Right kidney (tissue), 1 donor: ENCODE data around the gene CPNE9.
A peak's percentile ranks its signal among the peaks of the same experiment; 100 is the strongest.
"Not testable (repeated sequence)": the region's sequence is repeated elsewhere in the genome, so short reads cannot be mapped to it uniquely, and the experiment has no call there.

Experiments
- DNase-seq: peaks from one replicate; pipeline ENCODE4 v3.0.0-alpha.2; 2016

The CPNE9 gene

DNA sequence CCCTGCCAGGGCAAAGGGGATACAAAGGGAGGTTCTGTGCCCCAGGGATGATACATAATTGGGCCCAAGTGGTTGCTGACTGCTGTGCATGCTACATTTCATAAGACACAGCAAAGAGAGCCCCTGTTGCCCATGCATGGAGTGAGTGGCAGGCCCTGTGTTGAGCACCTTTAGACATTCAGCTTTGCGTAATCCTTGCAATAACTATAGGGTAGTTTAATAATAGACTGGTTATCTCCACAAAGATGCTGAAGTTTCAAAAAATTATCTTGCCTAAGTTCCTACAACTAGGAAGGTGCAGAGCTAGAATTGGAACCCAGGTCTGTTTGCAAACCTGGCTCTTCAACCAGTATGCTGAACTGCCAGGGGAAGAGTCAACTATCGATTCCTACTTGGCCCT, 44.4 kb downstream of the CPNE9 start:
- no peak for DNase-seq

DNA sequence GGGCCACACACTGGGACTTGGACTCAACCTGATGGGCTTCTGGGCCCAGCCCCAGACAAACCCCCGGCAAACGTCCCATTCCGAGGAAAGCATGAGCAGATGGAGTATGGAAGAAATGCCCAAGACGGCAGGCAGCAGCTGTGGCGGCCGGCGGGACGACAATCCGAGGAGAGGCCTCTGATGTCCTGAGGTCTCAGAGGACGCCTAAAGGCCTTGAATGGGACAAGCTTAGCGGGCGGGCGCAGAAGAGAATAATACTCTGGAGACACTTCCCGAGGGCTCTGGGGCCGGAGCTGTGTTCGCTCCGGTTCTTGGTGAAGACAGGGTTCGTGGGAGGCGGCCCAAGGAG, 45.6 kb downstream of the CPNE9 start:
- no peak for DNase-seq

DNA sequence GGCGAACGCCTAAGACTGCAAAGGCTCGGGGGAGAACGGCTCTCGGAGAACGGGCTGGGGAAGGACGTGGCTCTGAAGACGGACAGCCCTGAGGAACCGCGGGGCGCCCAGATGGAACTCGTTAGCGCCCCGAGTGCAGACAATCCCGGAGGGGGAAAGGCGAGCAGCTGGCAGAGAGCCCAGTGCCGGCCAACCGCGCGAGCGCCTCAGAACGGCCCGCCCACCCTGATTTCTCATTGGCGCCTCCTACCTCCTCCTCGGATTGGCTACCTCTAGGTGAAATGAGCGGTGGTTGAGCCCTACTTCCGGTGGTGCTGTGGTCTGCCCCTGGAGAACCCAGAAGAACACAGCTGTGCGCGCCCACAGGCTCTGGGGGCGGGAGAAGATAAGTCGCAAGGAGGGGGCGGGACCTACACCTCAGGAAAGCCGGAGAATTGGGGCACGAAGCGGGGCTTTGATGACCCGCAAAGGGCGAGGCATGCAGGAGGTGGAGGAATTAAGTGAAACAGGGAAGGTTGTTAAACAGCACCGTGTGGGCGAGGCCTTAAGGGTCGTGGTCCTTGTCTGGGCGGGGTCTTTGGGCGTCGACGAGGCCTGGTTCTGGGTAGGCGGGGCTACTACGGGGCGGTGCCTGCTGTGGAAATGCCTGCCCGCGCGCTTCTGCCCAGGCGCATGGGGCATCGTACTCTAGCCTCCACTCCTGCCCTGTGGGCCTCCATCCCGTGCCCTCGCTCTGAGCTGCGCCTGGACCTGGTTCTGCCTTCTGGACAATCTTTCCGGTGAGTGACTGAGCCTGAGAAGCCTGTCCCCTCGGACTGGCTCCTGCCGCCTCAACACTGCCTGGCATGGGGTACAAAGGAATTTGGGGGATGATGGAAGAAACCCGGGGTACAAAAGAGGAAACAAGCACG, 46.3 kb downstream of the CPNE9 start, which contains the start of gene OGG1:
Gene OGG1, plus strand, starts transcription at position 308 of the 911 bp plus-strand sequence. Its CDS starts 335 bp downstream, at position 643.
- DNase-seq: peak; percentile 95

DNA sequence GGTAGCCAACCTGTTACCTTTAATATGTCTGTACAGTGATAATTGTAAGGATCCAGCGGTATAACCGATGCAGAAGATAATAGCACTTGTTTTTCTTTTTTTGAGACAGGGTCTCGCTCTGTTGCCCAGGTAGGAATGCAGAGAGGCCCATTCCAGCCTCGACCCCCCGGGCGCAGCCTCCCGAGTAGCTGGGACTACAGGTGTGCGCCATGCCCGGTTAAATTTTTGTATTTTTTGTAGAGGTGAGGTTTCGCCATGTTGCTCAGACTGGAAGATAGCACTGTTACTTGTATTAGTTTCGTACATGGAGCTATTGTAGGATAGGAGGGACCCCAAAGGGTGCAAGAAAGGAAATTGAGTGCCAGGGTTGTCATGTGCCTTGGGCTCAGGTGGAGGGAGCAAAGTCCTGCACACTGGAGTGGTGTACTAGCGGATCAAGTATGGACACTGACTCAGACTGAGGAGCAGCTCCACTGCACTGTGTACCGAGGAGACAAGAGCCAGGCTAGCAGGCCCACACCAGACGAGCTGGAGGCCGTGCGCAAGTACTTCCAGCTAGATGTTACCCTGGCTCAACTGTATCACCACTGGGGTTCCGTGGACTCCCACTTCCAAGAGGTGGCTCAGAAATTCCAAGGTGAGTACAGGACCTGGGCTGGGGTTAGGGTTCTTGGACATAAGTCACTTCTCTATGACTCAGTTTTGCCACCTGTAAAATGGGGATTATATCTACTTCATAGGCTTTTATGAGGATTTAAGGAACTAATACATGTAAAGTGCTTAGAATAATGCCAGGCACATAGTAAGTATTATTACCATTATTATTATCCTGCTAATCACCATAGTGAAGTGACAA, 47.2 kb downstream of the CPNE9 start:
- DNase-seq: peak; percentile 17

DNA sequence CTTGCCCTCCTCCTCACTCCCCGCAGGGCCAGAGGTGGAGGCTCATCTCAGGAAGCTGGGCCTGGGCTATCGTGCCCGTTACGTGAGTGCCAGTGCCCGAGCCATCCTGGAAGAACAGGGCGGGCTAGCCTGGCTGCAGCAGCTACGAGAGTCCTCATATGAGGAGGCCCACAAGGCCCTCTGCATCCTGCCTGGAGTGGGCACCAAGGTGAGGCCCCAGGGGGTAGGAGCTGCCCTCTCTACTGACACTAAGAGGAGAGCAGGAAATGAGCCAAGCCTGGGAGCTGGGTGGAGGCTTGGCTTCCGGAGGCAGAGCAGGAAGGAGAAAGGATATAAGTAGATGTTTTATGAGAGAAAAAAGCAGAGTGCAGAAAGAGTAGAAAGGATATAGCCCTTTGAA, 51.0 kb downstream of the CPNE9 start:
- no peak for DNase-seq

DNA sequence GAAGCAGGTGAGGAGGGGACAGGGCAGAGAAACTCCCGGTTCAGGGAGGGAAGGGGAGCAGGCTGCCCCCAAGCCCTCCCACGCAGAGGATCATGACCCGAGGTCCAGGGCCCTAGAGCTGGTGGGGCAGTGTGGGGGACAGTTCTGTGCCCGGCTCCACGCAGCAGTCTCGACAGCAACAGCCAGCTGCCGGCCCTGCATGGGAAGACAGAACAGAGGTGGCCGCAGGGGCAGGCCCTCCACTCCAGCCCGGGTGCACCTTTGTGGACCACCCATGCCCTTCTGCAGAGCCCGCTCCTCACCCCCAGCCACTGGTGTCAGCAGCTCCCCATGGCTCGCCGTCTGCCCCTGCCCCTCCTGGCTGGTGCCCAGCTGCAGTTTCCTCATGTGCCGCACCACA, 53.8 kb downstream of the CPNE9 start:
- no peak for DNase-seq

DNA sequence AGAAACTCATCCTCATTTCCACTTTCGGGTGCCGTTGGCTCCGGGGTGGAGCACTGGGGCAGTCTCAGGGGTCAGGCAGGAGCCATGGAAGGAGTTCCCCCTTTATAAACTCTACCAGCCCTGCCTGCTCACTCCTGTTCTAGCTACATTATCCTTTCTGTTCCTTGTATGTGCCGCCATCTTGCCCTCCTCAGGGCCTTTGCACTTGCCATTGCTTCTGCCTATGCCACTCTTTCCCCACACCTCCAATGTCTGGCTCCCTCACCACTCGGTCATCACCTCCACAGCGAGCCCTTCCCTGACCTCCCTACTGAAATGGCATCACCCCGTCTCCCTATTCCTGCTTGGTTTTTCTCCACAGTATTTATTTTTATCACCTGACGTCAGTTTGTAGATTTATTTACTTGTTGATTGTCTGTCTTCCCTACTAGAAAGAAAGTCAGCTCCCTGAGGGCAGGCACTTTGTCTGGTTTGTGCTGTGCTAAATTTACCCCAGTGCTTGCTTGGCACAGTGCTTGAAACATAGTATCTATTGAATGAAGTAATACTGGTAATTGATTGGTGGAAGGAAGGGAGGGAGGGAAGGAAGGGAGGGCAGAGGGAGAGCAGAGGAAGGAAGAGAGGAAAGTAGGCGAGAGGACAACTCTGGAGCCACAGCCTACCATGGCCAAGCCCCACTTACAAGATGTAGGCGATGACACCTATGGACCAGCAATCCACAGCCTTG, 57.3 kb downstream of the CPNE9 start:
- no peak for DNase-seq

DNA sequence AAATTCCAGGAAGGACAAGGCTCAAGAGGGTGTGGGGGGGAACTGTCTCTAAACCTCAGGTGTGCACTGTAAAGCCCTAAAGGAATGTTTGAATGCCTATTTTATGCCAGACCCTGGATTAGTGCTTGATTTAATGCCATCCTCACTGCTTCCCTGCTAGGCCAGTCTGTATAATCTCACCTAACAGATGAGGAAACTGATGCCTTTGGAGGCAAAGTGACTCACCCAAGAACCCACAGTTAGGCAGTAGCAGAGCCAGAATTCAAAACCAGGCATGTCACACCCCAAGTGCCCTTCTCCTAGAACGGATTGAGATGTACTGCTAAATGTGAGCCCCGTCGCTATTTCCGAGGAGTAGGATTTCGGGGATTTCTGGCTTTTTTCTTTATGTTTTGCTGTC, 58.3 kb downstream of the CPNE9 start:
- DNase-seq: no peak

DNA sequence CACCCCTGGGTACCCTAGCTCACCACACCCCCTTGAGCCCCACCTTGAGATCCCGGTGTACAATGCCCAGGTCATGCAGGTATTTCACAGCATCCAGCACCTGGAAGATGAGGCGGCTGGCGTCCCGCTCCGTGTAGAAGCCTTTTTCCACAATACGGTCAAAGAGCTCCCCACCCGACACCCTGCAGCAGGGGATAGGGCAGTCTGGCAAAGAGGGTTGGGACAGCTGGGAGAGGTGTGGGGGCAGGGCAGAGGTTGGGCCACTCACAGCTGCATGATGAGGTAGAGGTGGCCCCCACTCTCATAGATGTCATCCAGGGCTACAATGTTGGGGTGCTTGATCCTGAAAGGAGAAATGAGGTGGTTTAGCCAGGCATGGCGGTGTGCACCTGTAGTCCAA, 59.2 kb downstream of the CPNE9 start:
- no peak for DNase-seq

DNA sequence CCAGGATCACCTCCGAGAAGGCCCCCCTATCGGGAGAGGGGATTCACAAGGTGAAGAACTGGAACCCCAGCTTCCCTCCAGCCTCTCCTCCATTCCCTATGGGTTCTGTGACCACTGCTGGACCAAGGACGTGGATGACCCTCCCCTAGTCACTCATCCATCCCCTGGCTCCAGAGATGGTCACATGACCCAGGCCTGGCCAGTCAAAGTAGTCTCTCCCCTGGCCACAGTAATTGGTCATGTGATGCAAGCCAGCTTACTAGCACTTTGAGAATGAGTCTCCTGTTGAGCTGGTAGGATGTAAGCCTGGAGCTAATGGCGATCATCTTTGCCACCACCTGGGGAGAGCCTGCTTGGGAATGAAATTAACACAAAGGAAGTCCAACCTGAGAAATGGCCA, 62.2 kb downstream of the CPNE9 start:
- DNase-seq: no peak

DNA sequence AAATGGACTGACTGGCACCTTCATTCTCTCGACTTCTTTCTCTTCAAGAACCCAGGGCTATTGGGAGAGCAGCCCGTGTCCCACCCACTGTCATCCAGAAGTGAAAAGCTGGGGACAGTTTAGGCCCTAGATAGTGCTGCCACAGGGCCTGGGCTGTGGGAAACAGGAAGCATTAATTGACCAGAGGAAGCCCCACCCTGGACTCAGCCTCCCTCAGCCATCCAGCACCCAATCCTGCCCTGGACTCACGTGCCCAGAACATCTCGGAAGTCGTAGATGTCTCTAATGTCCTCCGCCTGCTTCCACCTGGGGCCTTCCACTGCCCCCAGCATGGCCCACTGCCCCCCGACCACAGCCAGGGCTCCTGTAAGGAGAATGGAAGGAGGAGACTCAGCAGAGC, 63.8 kb downstream of the CPNE9 start:
- DNase-seq: no peak

DNA sequence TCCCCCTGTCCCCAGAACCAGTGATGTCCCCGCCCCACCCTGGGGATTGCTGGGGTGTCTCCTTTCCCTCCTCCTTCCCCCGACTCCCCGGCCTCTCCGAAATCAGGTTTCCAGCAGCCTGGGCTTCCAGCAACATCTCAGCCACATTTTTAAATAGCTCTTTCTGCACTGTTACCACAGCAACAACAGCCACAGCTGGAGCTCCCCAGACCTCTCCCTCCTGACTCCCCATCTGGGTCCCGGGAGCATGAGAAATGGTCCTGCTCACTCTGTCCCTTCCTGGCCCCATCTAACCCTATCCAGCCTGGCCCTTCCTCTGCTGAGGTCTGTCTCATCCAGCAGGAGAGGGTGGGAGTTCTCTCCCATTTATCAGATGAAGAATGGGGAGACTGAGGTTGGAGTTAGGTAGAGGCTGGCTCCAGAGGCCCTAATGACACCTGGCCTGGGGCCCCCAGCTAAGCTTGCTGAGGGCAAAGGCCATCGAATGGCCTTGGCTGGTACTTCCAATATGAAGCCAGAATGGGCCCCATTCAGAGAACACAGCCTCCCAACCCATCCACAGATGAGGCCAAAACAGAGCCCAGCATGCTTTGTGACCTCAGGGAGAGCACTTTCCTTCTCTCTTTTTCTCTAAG, 64.6 kb downstream of the CPNE9 start:
- DNase-seq: no peak

DNA sequence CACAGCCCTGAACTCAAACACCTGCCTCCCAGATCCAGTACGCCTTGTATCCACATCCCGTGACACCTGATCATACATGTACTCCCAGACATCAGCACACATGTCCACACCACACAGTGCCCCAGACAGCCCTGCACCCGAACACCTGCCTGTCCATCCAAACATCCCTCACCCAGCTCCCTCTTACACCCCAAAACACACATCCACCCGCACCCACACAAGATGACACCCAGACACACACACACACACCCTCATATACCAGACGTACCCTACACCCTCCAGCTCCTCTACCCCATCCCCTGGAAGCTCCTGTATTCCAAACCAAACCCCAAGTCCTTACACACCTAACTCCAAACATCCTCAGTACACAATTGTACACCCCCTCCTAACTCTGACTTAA, 65.4 kb downstream of the CPNE9 start:
- no peak for DNase-seq

DNA sequence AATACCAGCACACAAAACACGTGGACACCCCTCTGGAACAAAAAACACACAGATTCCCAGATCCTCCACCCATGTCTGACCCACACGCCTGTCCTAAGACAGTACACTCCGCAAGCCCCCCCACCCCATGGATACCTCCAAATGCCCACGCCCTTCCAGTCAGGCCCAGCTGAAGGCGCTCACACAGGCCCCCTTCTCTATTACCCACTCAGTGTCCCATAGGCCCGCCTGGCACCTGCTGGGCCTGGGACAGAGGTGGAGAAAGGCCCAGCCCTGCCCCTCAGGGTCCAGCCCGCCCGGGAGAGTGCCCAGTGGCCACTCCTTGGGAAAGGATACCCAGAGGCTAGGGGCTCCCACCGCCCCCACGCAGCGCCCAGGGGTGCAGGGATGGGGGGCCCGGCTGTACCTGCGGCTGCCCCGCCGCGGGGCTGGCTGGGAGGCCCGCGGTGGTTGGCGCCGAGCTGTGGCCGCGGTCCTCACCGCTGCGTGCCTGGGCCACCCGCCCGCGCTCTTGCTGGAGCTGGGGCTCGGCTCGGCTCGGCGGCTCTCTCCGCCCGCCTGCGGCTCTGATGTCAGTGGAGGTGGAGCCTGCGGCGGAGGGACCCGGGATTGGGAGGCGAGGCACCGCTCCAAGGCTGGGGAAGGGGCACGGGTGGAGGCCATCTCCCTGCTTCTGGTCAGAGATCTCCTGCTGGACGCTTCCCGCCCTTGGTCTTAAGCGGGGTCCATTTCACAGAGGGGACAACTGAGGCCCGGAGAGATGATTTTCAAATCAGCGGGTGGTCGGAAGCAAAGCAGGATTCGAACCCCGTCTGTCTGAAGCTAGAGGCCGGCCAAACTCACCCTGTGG, 66.0 kb downstream of the CPNE9 start, which contains the start of gene CAMK1:
Gene CAMK1, minus strand, starts transcription at position 522 of the 850 bp plus-strand sequence. CDS start 2,198 bp downstream, outside the sequence.
- DNase-seq: peak; percentile 84

DNA sequence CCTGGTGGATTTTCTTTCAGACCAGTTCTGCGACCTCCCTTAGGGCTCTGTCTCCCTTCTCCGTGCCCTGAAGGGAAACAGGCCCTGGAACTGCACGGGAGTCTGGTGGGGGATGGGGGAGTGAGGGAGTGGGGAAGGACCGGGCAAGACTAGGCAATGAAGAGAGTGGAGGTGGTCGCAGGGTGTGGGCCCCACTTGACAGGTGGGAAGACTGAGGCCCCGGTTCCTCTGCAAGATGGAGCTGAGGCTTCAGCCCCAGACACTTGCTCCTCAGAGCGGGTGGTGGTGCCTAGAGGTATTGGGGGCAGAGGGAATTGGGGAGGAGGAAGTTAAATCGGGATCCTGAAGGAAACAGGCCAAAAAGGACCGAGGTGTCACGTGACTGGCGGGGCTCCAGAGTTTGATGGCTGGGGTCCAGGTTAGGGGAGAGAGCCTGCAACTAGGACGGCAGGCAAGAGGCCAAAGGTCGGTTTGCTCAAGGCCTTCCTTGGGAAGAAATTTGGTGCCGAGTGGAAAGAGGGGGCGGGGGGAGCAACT, 66.7 kb downstream of the CPNE9 start:
- peak; percentile 49 for DNase-seq

DNA sequence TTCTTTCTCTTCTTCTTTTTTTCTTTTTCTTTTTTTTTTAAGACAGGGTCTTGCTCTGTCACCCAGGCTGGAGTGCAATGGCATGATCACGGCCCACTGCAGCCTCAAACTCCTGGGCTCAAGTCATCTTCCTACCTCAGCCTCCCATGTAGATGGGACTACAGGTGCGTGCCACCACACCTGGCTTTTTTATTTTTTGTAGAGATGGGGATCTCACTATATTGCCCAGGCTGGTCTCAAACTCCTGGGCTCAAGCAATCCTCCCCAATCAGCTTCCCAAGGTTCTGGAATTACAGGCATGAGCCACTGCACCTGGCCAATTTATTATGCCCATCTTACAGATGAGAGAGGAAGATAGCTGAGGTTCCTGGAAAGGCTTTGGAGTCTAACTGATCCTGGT, 67.4 kb downstream of the CPNE9 start:
- not testable (repeated sequence) for DNase-seq

DNA sequence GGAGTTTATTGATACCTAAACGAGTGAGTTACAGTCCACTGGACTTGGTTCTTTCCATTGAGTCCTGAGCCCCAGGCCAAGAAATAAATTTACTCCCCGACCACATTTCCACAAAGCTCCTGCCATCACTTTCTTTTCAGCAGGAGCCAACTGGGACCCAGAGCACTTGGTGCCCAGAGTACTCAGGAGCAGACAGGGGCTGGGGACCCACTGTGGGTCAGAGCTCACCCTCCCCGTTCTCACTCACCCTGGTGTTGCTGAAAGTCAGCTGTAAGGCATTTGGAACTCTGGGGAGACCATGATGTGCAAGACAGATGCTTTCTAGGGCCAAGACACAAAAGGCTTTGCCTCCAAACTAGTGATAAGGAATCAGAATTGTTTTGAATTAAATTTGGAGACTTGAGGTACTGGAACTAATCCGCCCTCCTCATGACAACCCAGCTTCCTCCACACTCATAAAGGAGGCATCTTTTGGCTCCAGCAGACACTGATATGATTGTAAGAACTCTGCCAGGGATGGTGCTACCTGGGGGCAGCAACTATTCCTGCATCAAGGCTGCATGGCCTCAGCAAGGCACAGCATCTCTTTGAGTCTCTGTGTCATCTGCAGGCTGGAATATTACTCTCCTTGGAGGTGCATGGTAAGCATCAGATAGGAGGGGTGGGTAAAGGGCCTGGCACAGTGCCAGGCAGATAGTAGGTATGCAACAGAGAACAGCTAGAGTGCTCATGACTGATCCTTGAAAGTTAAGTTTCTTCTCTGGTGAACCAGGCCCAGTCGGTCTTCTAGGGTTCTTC, 73.5 kb downstream of the CPNE9 start:
- no peak for DNase-seq

DNA sequence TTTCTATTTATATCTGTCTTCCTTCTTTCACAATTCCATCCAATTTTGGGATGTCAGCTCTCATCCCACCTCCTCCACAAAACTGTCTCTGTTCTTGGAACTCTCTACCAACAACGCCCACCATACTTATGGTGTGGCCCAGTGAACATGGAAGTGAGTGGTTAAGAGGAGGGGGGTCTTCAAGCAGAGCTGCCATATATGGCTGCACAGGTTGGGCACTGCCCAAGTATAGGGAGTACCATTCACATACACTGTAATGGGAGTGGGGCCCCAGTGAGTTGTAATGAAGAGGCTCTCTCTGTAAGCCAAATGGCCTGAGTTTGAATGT, 74.0 kb downstream of the CPNE9 start:
- DNase-seq: no peak

DNA sequence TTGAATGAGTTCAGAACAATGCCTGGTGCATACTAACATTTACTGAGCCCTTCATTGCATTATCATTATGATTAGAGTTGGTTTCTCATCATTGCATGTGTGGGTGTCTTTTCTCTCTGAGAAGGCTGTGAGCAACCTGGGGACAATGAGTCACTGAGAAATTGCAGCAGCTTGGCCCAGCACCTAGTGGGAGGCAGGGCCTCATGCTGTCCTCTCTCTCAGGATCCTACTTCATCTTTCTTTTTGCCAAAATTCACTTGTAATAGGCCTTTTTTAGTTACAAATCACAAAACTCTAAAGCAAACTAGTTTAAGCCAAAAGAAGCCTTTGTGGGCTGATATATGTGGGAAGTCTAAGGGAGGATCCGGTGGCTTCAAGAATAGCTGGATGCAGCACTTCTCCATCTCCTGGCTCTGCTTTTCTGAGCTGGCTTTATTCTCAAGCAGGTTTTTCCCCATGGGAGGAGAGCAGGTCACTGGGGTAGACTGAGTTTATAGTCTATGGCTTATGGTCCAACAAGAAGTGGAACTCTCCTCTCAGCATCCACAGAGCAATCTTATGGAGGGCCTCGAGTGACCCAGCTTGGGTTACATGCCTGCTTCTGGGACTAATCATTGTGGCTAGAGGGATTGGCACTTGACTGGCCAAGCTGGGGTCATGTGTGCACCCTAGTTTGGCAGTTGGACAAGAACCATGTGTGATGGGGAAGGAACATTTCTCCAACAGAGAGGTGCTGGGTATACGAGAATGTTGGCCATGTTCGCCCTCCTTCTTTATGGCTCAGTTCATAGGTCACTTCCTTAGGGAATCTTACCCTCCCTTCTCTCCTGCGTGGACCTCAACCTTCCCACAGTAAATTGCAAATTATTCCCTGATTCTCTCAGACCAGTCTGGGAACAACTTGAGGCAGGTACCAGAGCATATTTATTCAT, 74.8 kb downstream of the CPNE9 start:
- DNase-seq: no peak
